ENCODE data around the gene FGF12. TPM values are rescaled to one million over a fixed set of nuclear protein-coding genes. Genes with fewer than 3 reads are reported as not detected.
A peak's percentile ranks its signal among the peaks of the same experiment; 100 is the strongest.

Gene FGF12
- total and polyA plus RNA-seq, 7 donors, result 0.25 to 0.87 (median 0.71) TPM

- H3K27ac ChIP-seq, result no peak overlapping the region
Observed at GRCh38 chr3:192570315-192570714, 157.0 kb downstream of the FGF12 start.

GRCh38 chr3:192566706-192567290 lies 160.5 kb downstream of the FGF12 start:
- Histone ChIP-seq H3K9me3 (no peaks in the 10 kb centered on the region), H3K27me3 (ENCODE audit: insufficient read depth in 3 of 3, low read length in 2 of 3) (no peaks in the 10 kb centered on the region), H3K4me1 (no peaks in the 10 kb centered on the region), H3K36me3 (ENCODE audit: insufficient read depth in 1 of 2, low read depth in 1 of 2) (no peaks in the 10 kb centered on the region), H3K4me3 (no peak overlapping the region), H3K27ac (no peak overlapping the region)
- TF ChIP-seq CTCF (IDR thresholded peaks at IDR 0.05), result peak; percentile 81
- intact Hi-C loops (cut with DNase I), result loop anchor here (2.0 to 10.0 kb wide), 4 partner anchors 236 to 1006 kb away; no protein-coding TSS in a partner anchor
- 10 to 13% (median 11%) methylated on average over 6 of the region's 6 CpGs for WGBS, 3 donors
- ATAC-seq (peak; percentile 54 to 83 (median 75)), DNase-seq (peak; percentile 40 to 62)

More at GRCh38 chr3:192570315-192570714, 157.0 kb downstream of the FGF12 start:
- intact Hi-C loops (cut with DNase I), result no loop called here
- H3K36me3 ChIP-seq (ENCODE audit: insufficient read depth in 1 of 2, low read depth in 1 of 2), result no peaks in the 10 kb centered on the region
- no peaks in the 10 kb centered on the region for H3K27me3 ChIP-seq (ENCODE audit: insufficient read depth in 3 of 3, low read length in 2 of 3)
- no peaks in the 10 kb centered on the region for H3K9me3 ChIP-seq
- no peak for TF ChIP-seq CTCF (IDR thresholded peaks at IDR 0.05)
- ATAC-seq, result no peak
- H3K4me3 ChIP-seq, result no peak overlapping the region
- H3K4me1 ChIP-seq, result no peaks in the 10 kb centered on the region
- DNase-seq, result no peak

- ATAC-seq (no peak), DNase-seq (no peak)
- Histone ChIP-seq H3K4me3 (no peak overlapping the region), H3K27me3 (ENCODE audit: insufficient read depth in 3 of 3, low read length in 2 of 3) (no peaks in the 10 kb centered on the region), H3K27ac (no peak overlapping the region), H3K9me3 (no peaks in the 10 kb centered on the region), H3K4me1 (no peaks in the 10 kb centered on the region), H3K36me3 (ENCODE audit: insufficient read depth in 1 of 2, low read depth in 1 of 2) (no peaks in the 10 kb centered on the region)
- no peak for TF ChIP-seq CTCF (IDR thresholded peaks at IDR 0.05)
- intact Hi-C loops (cut with DNase I), result loop anchor here (5.0 to 10.0 kb wide), 3 partner anchors 238 to 1008 kb away; no protein-coding TSS in a partner anchor
Observed at GRCh38 chr3:192564611-192565010, 162.7 kb downstream of the FGF12 start.

GRCh38 chr3:192563417-192563816 lies 163.9 kb downstream of the FGF12 start:
- Histone ChIP-seq H3K4me3 (no peak overlapping the region), H3K9me3 (no peaks in the 10 kb centered on the region), H3K4me1 (no peaks in the 10 kb centered on the region), H3K36me3 (ENCODE audit: insufficient read depth in 1 of 2, low read depth in 1 of 2) (no peaks in the 10 kb centered on the region), H3K27ac (no peak overlapping the region), H3K27me3 (ENCODE audit: insufficient read depth in 3 of 3, low read length in 2 of 3) (no peaks in the 10 kb centered on the region)
- ATAC-seq (no peak), DNase-seq (no peak)
- no peak for TF ChIP-seq CTCF (IDR thresholded peaks at IDR 0.05)
- intact Hi-C loops (cut with DNase I), result loop anchor here in 1 of 2 donors (10.0 kb wide), 1 partner anchor 481 kb away; no protein-coding TSS in a partner anchor

GRCh38 chr3:192553707-192554106 lies 173.6 kb downstream of the FGF12 start:
- intact Hi-C loops (cut with DNase I), result no loop called here
- WGBS, 3 donors, result 59 to 64% (median 62%) methylated on average over 5 of the region's 5 CpGs
- no peak for DNase-seq
- Histone ChIP-seq H3K27me3 (ENCODE audit: insufficient read depth in 3 of 3, low read length in 2 of 3) (peaks cover 0 to 2% (median 0%) of the 10 kb centered on the region in 3 donors), H3K36me3 (ENCODE audit: insufficient read depth in 1 of 2, low read depth in 1 of 2) (no peaks in the 10 kb centered on the region), H3K27ac (no peak overlapping the region), H3K9me3 (peaks cover 7% of the 10 kb centered on the region), H3K4me1 (no peaks in the 10 kb centered on the region), H3K4me3 (no peak overlapping the region)
- TF ChIP-seq CTCF (IDR thresholded peaks at IDR 0.05), result no peak
- no peak for ATAC-seq

All from psoas muscle (tissue), 8 donors.